ENCODE results near the gene FMO2.

The FMO2 gene

GRCh38 chr1:171140956-171141687, 44.0 kb upstream of the FMO2 start:
- Mint-ChIP-seq H3K27me3 (ENCODE audit: low read depth, poor library complexity) (no peaks in the 10 kb centered on the region), H3K4me3 (no peak overlapping the region), H3K36me3 (ENCODE audit: low read depth) (no peaks in the 10 kb centered on the region), H3K27ac (no peak overlapping the region), H3K4me1 (peaks cover 28% of the 10 kb centered on the region), H3K9me3 (no peaks in the 10 kb centered on the region)
- no peak for TF ChIP-seq CTCF (IDR thresholded peaks at IDR 0.05)
- no peak for DNase-seq

- H3K9me3 Mint-ChIP-seq: no peaks in the 10 kb centered on the region
- no peak for TF ChIP-seq CTCF (IDR thresholded peaks at IDR 0.05)
- no peak overlapping the region for H3K4me3 Mint-ChIP-seq
- no peaks in the 10 kb centered on the region for H3K27me3 Mint-ChIP-seq (ENCODE audit: low read depth, poor library complexity)
- DNase-seq: no peak
- H3K27ac Mint-ChIP-seq: peak overlapping the region; percentile 59
- H3K4me1 Mint-ChIP-seq: peaks cover 24% of the 10 kb centered on the region
- no peaks in the 10 kb centered on the region for H3K36me3 Mint-ChIP-seq (ENCODE audit: low read depth)
Observed at GRCh38 chr1:171141688-171142415, 43.2 kb upstream of the FMO2 start.

DNA sequence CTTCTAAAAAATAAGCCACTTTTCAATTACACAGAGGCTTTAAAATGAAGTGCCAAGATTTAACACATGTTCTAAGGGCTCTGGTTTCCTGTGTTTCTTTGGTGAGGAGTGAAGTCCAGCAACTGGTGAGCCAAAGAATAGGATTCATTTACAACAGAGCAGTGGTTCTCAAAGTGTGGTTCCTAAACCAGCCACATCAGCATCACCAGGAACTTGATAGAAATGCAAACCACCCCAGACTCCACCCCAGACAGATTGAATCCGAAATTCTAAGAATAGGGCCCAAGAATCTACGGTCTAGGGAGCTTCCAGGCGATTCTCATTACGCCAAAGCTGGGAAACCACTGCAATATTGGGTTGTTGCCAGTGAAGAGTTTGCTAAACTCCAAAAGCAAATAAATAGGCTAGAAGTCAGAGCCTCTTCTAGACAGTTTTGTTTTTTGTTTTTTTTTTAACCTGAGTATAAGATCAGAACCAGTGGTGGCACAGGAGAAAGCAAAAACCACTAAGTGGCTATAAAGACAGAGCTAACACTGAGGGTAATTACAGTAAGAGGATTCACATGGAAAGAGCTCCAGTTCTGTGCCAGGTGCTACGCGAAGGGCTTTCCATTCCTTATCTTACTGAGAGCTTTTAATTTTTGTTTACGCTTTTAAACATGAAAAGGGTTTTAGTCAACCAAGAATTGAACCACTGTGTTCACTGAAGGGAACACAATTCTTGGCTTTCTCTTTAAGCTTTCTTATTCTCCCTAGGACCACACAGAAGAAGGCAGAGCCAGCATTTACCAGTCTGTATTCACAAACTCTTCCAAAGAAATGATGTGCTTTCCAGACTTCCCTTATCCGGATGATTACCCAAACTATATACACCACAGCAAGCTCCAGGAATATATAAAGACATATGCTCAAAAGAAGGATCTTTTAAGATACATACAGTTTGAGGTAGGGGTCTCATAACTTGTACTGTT, 42.4 kb upstream of the FMO2 start:
- no peaks in the 10 kb centered on the region for H3K9me3 Mint-ChIP-seq
- H3K4me3 Mint-ChIP-seq: no peak overlapping the region
- H3K27ac Mint-ChIP-seq: peak overlapping the region; percentile 59
- H3K36me3 Mint-ChIP-seq (ENCODE audit: low read depth): no peaks in the 10 kb centered on the region
- DNase-seq: no peak
- TF ChIP-seq CTCF (IDR thresholded peaks at IDR 0.05): no peak
- peaks cover 16% of the 10 kb centered on the region for H3K4me1 Mint-ChIP-seq
- no peaks in the 10 kb centered on the region for H3K27me3 Mint-ChIP-seq (ENCODE audit: low read depth, poor library complexity)

DNA sequence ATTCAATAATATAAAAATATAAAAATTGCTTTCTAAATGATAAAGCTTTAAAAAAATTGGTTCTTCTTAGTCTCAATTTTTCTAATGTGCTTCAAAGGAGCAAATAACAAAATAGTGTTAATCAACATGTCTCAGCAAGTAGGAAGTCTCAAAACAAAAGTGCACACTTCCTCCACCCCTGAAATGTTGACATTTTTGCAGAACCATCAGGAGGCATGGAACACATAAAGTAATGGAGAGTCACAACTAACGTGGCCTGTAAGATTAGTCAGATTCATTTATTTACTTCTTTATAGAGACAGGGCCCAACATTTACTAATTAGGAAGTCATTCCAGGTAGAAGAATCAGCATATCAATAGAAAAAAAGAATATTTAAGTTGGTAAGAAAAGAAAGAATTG, 34.9 kb upstream of the FMO2 start:
- TF ChIP-seq CTCF (IDR thresholded peaks at IDR 0.05): no peak
- no peaks in the 10 kb centered on the region for H3K9me3 Mint-ChIP-seq
- no peak for DNase-seq
- no peaks in the 10 kb centered on the region for H3K36me3 Mint-ChIP-seq (ENCODE audit: low read depth)
- H3K27me3 Mint-ChIP-seq (ENCODE audit: low read depth, poor library complexity): no peaks in the 10 kb centered on the region
- no peak overlapping the region for H3K27ac Mint-ChIP-seq
- H3K4me1 Mint-ChIP-seq: no peaks in the 10 kb centered on the region
- no peak overlapping the region for H3K4me3 Mint-ChIP-seq

- H3K4me1 Mint-ChIP-seq: no peaks in the 10 kb centered on the region
- no peak overlapping the region for H3K4me3 Mint-ChIP-seq
- H3K9me3 Mint-ChIP-seq: no peaks in the 10 kb centered on the region
- TF ChIP-seq CTCF (IDR thresholded peaks at IDR 0.05): no peak
- no peak for DNase-seq
- H3K36me3 Mint-ChIP-seq (ENCODE audit: low read depth): no peaks in the 10 kb centered on the region
- H3K27ac Mint-ChIP-seq: no peak overlapping the region
- H3K27me3 Mint-ChIP-seq (ENCODE audit: low read depth, poor library complexity): no peaks in the 10 kb centered on the region
Observed at GRCh38 chr1:171152549-171152948, 32.6 kb upstream of the FMO2 start.
